Measurements from ENCODE around the gene SH3RF1.

The SH3RF1 gene

GRCh38 chr4:169127314-169127713 is 143.4 kb downstream of the SH3RF1 start:
- no peak for DNase-seq

- DNase-seq, result no peak
Measured at GRCh38 chr4:169124661-169125060, 146.1 kb downstream of the SH3RF1 start.

- no peak for DNase-seq
Measured at GRCh38 chr4:169122422-169122821, 148.3 kb downstream of the SH3RF1 start.

GRCh38 chr4:169121861-169122382 is 148.8 kb downstream of the SH3RF1 start:
- DNase-seq, result no peak

GRCh38 chr4:169120624-169121023 is 150.1 kb downstream of the SH3RF1 start:
- no peak for DNase-seq

GRCh38 chr4:169119536-169119935 is 151.2 kb downstream of the SH3RF1 start:
- DNase-seq, result no peak

- no peak for DNase-seq
Measured at GRCh38 chr4:169117591-169118081, 153.1 kb downstream of the SH3RF1 start.

GRCh38 chr4:169116270-169116901 is 154.4 kb downstream of the SH3RF1 start:
- DNase-seq, result no peak

GRCh38 chr4:169115897-169116254 is 154.9 kb downstream of the SH3RF1 start:
- peak; percentile 32 for DNase-seq

- no peak for DNase-seq
Measured at GRCh38 chr4:169115144-169115896, 155.4 kb downstream of the SH3RF1 start.

- no peak for DNase-seq
Measured at GRCh38 chr4:169114341-169114974, 156.3 kb downstream of the SH3RF1 start.

GRCh38 chr4:169110633-169111032 is 160.1 kb downstream of the SH3RF1 start:
- no peak for DNase-seq

GRCh38 chr4:169109035-169109675 is 161.6 kb downstream of the SH3RF1 start:
- DNase-seq, result no peak

GRCh38 chr4:169108303-169108702 is 162.5 kb downstream of the SH3RF1 start:
- no peak for DNase-seq

- no peak for DNase-seq
Measured at GRCh38 chr4:169107528-169107927, 163.2 kb downstream of the SH3RF1 start.

GRCh38 chr4:169106696-169107229 is 164.0 kb downstream of the SH3RF1 start:
- DNase-seq, result no peak

GRCh38 chr4:169105620-169106019 is 165.1 kb downstream of the SH3RF1 start:
- DNase-seq, result no peak

- DNase-seq, result peak; percentile 73
Measured at GRCh38 chr4:169103966-169104412, 166.8 kb downstream of the SH3RF1 start.

GRCh38 chr4:169102026-169102425 is 168.7 kb downstream of the SH3RF1 start:
- no peak for DNase-seq

- no peak for DNase-seq
Measured at GRCh38 chr4:169100670-169101101, 170.1 kb downstream of the SH3RF1 start.

GRCh38 chr4:169099771-169100180 is 171.0 kb downstream of the SH3RF1 start:
- DNase-seq, result no peak

- DNase-seq, result no peak
Measured at GRCh38 chr4:169098969-169099690, 171.6 kb downstream of the SH3RF1 start.

Data from NCI-H2029 treated with DMSO at 0.1 percent for 48 hours (cell line).